Right lobe of liver (tissue), 4 donors: Measurements from ENCODE around the gene SLC7A14.

ENCODE experiments used
- CTCF ChIP-seq, 4 donors: fragments of 200-600 bp in 3 of 4; fragments of 450-650 bp in 1 of 4; IDR thresholded peaks; one replicate each; pipeline versions ENCODE4 v1.5.1 to v1.8.0; 2016 to 2022; ENCODE audit warnings: antibody characterized with exemption in 4 of 4, mild to moderate bottlenecking in 2 of 4
- POLR2A ChIP-seq: fragments of 450-650 bp; IDR thresholded peaks from one replicate; pipeline ENCODE4 v1.6.1; 2017; ENCODE audit warnings: antibody characterized with exemption, mild to moderate bottlenecking
- donor health status: DM: no; HTN: no; CAD: no.
- donor health status: DM: no; HTN: no; CAD: no.
- donor health status: DM: no; HTN: yes; CAD: no.

- no peak for TF ChIP-seq CTCF (IDR thresholded peaks at IDR 0.05)
- no peak for TF ChIP-seq POLR2A
These were observed 30.5 kb downstream of the SLC7A14 start for GRCh38 chr3:170555329-170555728.
